ENCODE data around the gene HKDC1. TPM values are rescaled to one million over a fixed set of nuclear protein-coding genes. Genes with fewer than 3 reads are reported as not detected.

Gene HKDC1
- total RNA-seq, 4 donors from 2014 or later = 0.13 to 0.15 TPM; not detected in 2

DNA sequence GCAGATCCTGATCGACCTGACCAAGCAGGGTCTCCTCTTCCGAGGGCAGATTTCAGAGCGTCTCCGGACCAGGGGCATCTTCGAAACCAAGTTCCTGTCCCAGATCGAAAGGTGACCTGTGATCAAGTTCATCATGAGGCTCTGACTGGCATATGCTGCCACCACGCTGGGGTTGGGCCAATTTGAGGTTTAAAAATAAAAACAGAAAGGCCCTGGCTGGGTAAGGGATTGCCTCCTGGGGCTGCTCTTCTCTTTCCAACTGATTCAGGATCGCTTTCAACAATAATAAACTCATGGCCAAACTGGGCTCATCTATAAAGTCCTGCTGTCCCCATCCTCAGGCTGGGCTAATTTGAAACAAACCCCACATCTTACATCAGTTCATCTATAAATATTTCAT lies 41.1 kb downstream of the HKDC1 start:
- TF ChIP-seq POLR2A (IDR thresholded peaks at IDR 0.05) (no peak), EP300 (IDR thresholded peaks at IDR 0.05) (no peak), POLR2AphosphoS5 (IDR thresholded peaks at IDR 0.05) (no peak)
- TF ChIP-seq, protein P1, sequence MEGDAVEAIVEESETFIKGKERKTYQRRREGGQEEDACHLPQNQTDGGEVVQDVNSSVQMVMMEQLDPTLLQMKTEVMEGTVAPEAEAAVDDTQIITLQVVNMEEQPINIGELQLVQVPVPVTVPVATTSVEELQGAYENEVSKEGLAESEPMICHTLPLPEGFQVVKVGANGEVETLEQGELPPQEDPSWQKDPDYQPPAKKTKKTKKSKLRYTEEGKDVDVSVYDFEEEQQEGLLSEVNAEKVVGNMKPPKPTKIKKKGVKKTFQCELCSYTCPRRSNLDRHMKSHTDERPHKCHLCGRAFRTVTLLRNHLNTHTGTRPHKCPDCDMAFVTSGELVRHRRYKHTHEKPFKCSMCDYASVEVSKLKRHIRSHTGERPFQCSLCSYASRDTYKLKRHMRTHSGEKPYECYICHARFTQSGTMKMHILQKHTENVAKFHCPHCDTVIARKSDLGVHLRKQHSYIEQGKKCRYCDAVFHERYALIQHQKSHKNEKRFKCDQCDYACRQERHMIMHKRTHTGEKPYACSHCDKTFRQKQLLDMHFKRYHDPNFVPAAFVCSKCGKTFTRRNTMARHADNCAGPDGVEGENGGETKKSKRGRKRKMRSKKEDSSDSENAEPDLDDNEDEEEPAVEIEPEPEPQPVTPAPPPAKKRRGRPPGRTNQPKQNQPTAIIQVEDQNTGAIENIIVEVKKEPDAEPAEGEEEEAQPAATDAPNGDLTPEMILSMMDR (IDR thresholded peaks at IDR 0.05) = no peak

DNA sequence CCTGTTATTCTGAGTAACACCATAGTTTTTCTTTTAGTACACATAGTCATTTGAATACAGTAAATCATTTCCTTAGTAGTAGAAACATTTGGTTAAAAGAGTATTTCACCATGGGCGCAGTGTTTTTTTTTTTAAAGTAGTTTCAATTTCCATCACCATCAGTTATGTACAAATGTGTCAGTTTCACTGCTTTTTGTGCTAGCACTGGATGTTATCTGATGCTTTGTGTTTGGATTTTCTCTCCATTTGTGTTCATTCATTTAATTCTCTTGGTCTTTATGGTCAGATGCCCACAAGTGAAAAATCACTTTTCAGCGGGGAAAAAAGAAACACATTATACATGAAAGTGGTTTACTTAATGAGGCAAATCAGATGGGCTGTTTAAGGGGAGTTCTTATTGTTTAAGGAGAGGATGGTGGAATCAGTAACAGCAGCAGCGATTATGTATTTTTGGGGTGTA lies 42.2 kb downstream of the HKDC1 start:
- no peaks in the 10 kb centered on the region for H3K27me3 ChIP-seq
- DNase-seq (ENCODE audit: low spot score in 2 of 2) = no peak
- H3K36me3 ChIP-seq = no peaks in the 10 kb centered on the region
- 85% methylated on average over 3 of the region's 3 CpGs for WGBS
- no peak overlapping the region for H3K27ac ChIP-seq
- TF ChIP-seq, protein P1 (IDR thresholded peaks at IDR 0.05) = no peak
- TF ChIP-seq EP300 (IDR thresholded peaks at IDR 0.05) = no peak
- TF ChIP-seq POLR2AphosphoS5 (IDR thresholded peaks at IDR 0.05) = no peak
- no peak for TF ChIP-seq POLR2A (IDR thresholded peaks at IDR 0.05)
- no peak overlapping the region for H3K4me3 ChIP-seq
- H3K4me1 ChIP-seq = no peaks in the 10 kb centered on the region
- no peaks in the 10 kb centered on the region for H3K9me3 ChIP-seq

More for the DNA sequence above, 41.1 kb downstream of the HKDC1 start:
- Histone ChIP-seq H3K4me3 (no peak overlapping the region), H3K9me3 (no peaks in the 10 kb centered on the region), H3K36me3 (no peaks in the 10 kb centered on the region), H3K27me3 (no peaks in the 10 kb centered on the region), H3K27ac (no peak overlapping the region), H3K4me1 (no peaks in the 10 kb centered on the region)
- DNase-seq (ENCODE audit: low spot score in 2 of 2) = no peak
- WGBS = 85% methylated on average over 8 of the region's 8 CpGs

DNA sequence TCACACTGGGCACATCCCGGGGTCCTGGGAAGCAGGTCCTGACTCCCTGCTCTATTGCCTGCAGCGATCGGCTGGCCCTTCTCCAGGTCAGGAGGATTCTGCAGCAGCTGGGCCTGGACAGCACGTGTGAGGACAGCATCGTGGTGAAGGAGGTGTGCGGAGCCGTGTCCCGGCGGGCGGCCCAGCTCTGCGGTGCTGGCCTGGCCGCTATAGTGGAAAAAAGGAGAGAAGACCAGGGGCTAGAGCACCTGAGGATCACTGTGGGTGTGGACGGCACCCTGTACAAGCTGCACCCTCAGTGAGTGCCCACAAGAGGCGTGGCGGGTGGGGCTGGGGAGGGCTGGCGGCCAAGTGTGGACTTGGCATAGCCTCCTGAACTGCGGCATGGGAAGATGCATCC lies 45.4 kb downstream of the HKDC1 start:
- 89% methylated on average over 13 of the region's 17 CpGs for WGBS
- no peak overlapping the region for H3K27ac ChIP-seq
- H3K4me3 ChIP-seq = no peak overlapping the region
- H3K27me3 ChIP-seq = no peaks in the 10 kb centered on the region
- no peaks in the 10 kb centered on the region for H3K36me3 ChIP-seq
- no peak for DNase-seq (ENCODE audit: low spot score in 2 of 2)
- H3K9me3 ChIP-seq = no peaks in the 10 kb centered on the region
- no peaks in the 10 kb centered on the region for H3K4me1 ChIP-seq
- TF ChIP-seq, protein P1 (IDR thresholded peaks at IDR 0.05) = no peak
- TF ChIP-seq POLR2AphosphoS5 (IDR thresholded peaks at IDR 0.05) = no peak
- TF ChIP-seq POLR2A (IDR thresholded peaks at IDR 0.05) = no peak
- TF ChIP-seq EP300 (IDR thresholded peaks at IDR 0.05) = no peak

DNA sequence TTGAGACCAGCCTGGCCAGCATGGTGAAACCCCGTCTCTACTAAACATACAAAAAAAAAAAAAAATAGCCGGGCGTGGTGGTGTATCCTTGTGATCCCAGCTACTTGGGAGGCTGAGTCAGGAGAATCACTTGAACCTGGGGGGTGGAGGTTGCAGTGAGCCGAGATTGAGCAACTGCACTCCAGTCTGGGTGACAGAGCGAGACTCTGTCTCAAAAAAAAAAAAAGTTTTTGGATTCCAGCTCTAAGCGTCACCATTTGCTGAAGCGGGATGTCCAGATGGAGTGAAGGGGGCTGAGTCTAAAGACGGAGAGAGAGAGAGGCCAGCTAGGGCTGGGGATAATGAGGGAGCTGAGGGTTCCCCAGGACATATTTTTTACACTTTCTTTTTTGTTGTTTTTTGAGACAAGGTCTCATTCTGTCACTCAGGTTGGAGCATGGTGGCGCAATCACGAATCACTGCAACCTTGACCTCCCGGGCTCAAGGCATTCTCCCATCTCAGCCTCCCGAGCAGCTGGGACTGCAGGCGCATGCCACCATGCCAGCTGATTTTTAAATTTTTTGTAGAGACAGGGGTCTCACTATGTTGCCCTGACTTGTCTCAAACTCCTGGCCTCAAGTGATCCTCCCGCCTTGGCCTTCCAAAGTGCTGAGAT lies 48.8 kb downstream of the HKDC1 start:
- Histone ChIP-seq H3K27me3 (no peaks in the 10 kb centered on the region), H3K4me3 (no peak overlapping the region), H3K36me3 (no peaks in the 10 kb centered on the region), H3K4me1 (no peaks in the 10 kb centered on the region), H3K9me3 (no peaks in the 10 kb centered on the region), H3K27ac (no peak overlapping the region)
- 86% methylated on average over 14 of the region's 14 CpGs for WGBS
- TF ChIP-seq POLR2AphosphoS5 (IDR thresholded peaks at IDR 0.05) = no peak
- TF ChIP-seq POLR2A (IDR thresholded peaks at IDR 0.05) = no peak
- TF ChIP-seq, protein P1 (IDR thresholded peaks at IDR 0.05) = no peak
- no peak for TF ChIP-seq EP300 (IDR thresholded peaks at IDR 0.05)
- DNase-seq (ENCODE audit: low spot score in 2 of 2) = no peak

DNA sequence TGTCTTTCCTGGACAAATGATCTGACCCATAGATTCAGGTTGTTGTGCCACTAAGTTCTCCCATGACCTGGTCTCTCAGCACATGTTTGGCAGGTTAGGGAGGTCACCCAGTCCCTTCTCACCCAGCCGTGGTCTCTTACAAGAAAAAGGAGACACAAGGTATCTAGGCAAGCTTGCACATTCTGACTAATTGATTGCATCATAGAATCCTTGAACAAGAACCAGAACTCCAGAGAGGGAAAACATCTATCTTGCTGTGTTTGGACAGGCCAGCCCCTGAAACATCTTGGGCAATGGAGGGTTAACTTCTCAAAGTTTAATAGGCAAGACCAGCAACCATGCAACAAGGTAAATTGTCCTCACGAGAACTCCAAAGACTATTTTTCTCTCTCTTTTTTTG lies 49.6 kb downstream of the HKDC1 start:
- Histone ChIP-seq H3K9me3 (no peaks in the 10 kb centered on the region), H3K4me3 (no peak overlapping the region), H3K4me1 (no peaks in the 10 kb centered on the region), H3K27me3 (no peaks in the 10 kb centered on the region), H3K36me3 (no peaks in the 10 kb centered on the region), H3K27ac (no peak overlapping the region)
- no peak for TF ChIP-seq POLR2AphosphoS5 (IDR thresholded peaks at IDR 0.05)
- TF ChIP-seq EP300 (IDR thresholded peaks at IDR 0.05) = no peak
- TF ChIP-seq, protein P1 (IDR thresholded peaks at IDR 0.05) = no peak
- TF ChIP-seq POLR2A (IDR thresholded peaks at IDR 0.05) = no peak
- 85% methylated on average over 2 of the region's 2 CpGs for WGBS
- no peak for DNase-seq (ENCODE audit: low spot score in 2 of 2)

Data from suprapubic skin (tissue), 4 donors.